Tongue (tissue), 2 donors: ENCODE measurements around the gene TEAD1. TPM values are rescaled to one million over a fixed set of nuclear protein-coding genes. Genes with fewer than 3 reads are reported as not detected.

Experiments used
- DNase-seq: peaks from one replicate; pipeline ENCODE4 v3.0.0-alpha.2; 2015
- total RNA-seq: library from RNA; depleted of rRNA; stranded (reverse); fragments of >200 nt; gene quantifications from one replicate; pipeline ENCODE4 v1.2.3, GENCODE V29; 2014

The TEAD1 gene
- total RNA-seq, 1 donor from 2014 or later, result 131 TPM

GRCh38 chr11:12707500-12707880, 33.3 kb downstream of the TEAD1 start:
- no peak for DNase-seq

GRCh38 chr11:12711496-12711895, 37.3 kb downstream of the TEAD1 start:
- no peak for DNase-seq

GRCh38 chr11:12712132-12712531, 37.9 kb downstream of the TEAD1 start:
- DNase-seq, result no peak

- DNase-seq, result no peak
Measured at GRCh38 chr11:12715131-12715530, 40.9 kb downstream of the TEAD1 start.

GRCh38 chr11:12715941-12716340, 41.7 kb downstream of the TEAD1 start:
- no peak for DNase-seq

- DNase-seq, result no peak
Measured at GRCh38 chr11:12716816-12717215, 42.6 kb downstream of the TEAD1 start.

- DNase-seq, result no peak
Measured at GRCh38 chr11:12717851-12718291, 43.6 kb downstream of the TEAD1 start.

GRCh38 chr11:12719221-12719620, 45.0 kb downstream of the TEAD1 start:
- no peak for DNase-seq

- DNase-seq, result no peak
Measured at GRCh38 chr11:12721816-12722604, 47.8 kb downstream of the TEAD1 start.

- DNase-seq, result peak; percentile 63
Measured at GRCh38 chr11:12723421-12724300, 49.4 kb downstream of the TEAD1 start.

GRCh38 chr11:12724301-12725054, 50.3 kb downstream of the TEAD1 start:
- DNase-seq, result peak; percentile 74

- no peak for DNase-seq
Measured at GRCh38 chr11:12725055-12725862, 51.0 kb downstream of the TEAD1 start.

- no peak for DNase-seq
Measured at GRCh38 chr11:12725863-12726682, 51.9 kb downstream of the TEAD1 start.

- DNase-seq, result no peak
Measured at GRCh38 chr11:12727563-12728211, 53.5 kb downstream of the TEAD1 start.

GRCh38 chr11:12728417-12728816, 54.2 kb downstream of the TEAD1 start:
- no peak for DNase-seq

GRCh38 chr11:12729941-12730340, 55.7 kb downstream of the TEAD1 start:
- DNase-seq, result no peak

GRCh38 chr11:12731841-12732336, 57.7 kb downstream of the TEAD1 start:
- DNase-seq, result no peak

GRCh38 chr11:12733091-12733490, 58.9 kb downstream of the TEAD1 start:
- DNase-seq, result no peak

GRCh38 chr11:12734625-12735024, 60.4 kb downstream of the TEAD1 start:
- DNase-seq, result no peak

GRCh38 chr11:12735262-12735661, 61.0 kb downstream of the TEAD1 start:
- DNase-seq, result no peak
